Vagina (tissue), 2 donors: ENCODE measurements around the gene CDH4. TPM values are rescaled to one million over a fixed set of nuclear protein-coding genes. Genes with fewer than 3 reads are reported as not detected.

Source experiments
- DNase-seq, 2 donors: peaks; one replicate each; pipeline ENCODE4 v3.0.0-alpha.2; 2017; ENCODE audit errors: extremely low spot score in 2 of 2
- H3K27ac ChIP-seq: fragments of 200-600 bp; sonication (generic); one replicate; pipeline ENCODE4 v1.5.1; 2019
- H3K27me3 ChIP-seq: fragments of 200-600 bp; sonication (generic); one replicate; pipeline ENCODE4 v1.5.1; 2019
- H3K36me3 ChIP-seq, 2 donors: fragments of 200-600 bp; sonication (generic); one replicate each; pipeline ENCODE4 v1.5.1; 2017 to 2019
- H3K4me1 ChIP-seq: fragments of 200-600 bp; sonication (generic); one replicate; pipeline ENCODE4 v1.5.1; 2019
- H3K4me3 ChIP-seq, 2 donors: fragments of 200-600 bp; sonication (generic); 1 replicate in 1 of 2; 2 replicates in 1 of 2; pipeline ENCODE4 v1.5.1; 2016 to 2019
- H3K9me3 ChIP-seq: fragments of 200-600 bp; sonication (generic); one replicate; pipeline ENCODE4 v1.5.1; 2019
- CTCF ChIP-seq, 3 experiments: fragments of 450-650 bp in 2 of 3; fragments of 200-600 bp in 1 of 3; sonication (generic) in 1 of 3; IDR thresholded peaks; one replicate each; pipeline ENCODE4 v1.5.1; 2017 to 2019; ENCODE audit warnings: antibody characterized with exemption in 3 of 3, mild to moderate bottlenecking in 2 of 3, moderate library complexity in 2 of 3
- POLR2A ChIP-seq, 2 donors: fragments of 450-650 bp; IDR thresholded peaks; one replicate each; pipeline ENCODE4 v1.6.1; 2017; ENCODE audit warnings: antibody characterized with exemption in 2 of 2, mild to moderate bottlenecking in 2 of 2, moderate library complexity in 2 of 2
- POLR2AphosphoS5 ChIP-seq, 2 donors: sonication (generic); formaldehyde crosslinking; IDR thresholded peaks; one replicate each; pipeline ENCODE4 v1.9.0; 2017; ENCODE audit warnings: antibody characterized with exemption in 2 of 2, mild to moderate bottlenecking in 2 of 2, low read depth in 1 of 2; ENCODE audit not compliant: insufficient read depth in 1 of 2
- intact Hi-C: fragments of 100-400 bp; cut with DNase I; formaldehyde crosslinking; loops from one replicate; pipeline ENCODE4 v1.15.1; 2023
- total RNA-seq: library from RNA; depleted of rRNA; stranded (reverse); fragments of >200 nt; gene quantifications from one replicate; pipeline ENCODE4 v1.2.3, GENCODE V29; 2016

The CDH4 gene
- total RNA-seq, 1 donor from 2014 or later: 0.25 TPM

GRCh38 chr20:61369731-61370520, 117.9 kb downstream of the CDH4 start:
- H3K27me3 ChIP-seq: no peaks in the 10 kb centered on the region
- no peak for TF ChIP-seq POLR2A (IDR thresholded peaks at IDR 0.05)
- TF ChIP-seq POLR2AphosphoS5 (IDR thresholded peaks at IDR 0.05; ENCODE audit: insufficient read depth in 1 of 2, low read depth in 1 of 2): no peak
- TF ChIP-seq CTCF (IDR thresholded peaks at IDR 0.05): no peak
- DNase-seq: no peak
- intact Hi-C loops: no loop called here
- H3K4me3 ChIP-seq: no peak overlapping the region
- no peak overlapping the region for H3K27ac ChIP-seq
- no peaks in the 10 kb centered on the region for H3K4me1 ChIP-seq
- no peaks in the 10 kb centered on the region for H3K9me3 ChIP-seq
- no peaks in the 10 kb centered on the region for H3K36me3 ChIP-seq

- no peaks in the 10 kb centered on the region for H3K27me3 ChIP-seq
- no peaks in the 10 kb centered on the region for H3K36me3 ChIP-seq
- no peak overlapping the region for H3K27ac ChIP-seq
- no peaks in the 10 kb centered on the region for H3K4me1 ChIP-seq
- intact Hi-C loops: no loop called here
- TF ChIP-seq CTCF (IDR thresholded peaks at IDR 0.05): no peak
- no peak for TF ChIP-seq POLR2A (IDR thresholded peaks at IDR 0.05)
- no peak for TF ChIP-seq POLR2AphosphoS5 (IDR thresholded peaks at IDR 0.05; ENCODE audit: insufficient read depth in 1 of 2, low read depth in 1 of 2)
- no peak overlapping the region for H3K4me3 ChIP-seq
- H3K9me3 ChIP-seq: no peaks in the 10 kb centered on the region
- DNase-seq: no peak
Observed at GRCh38 chr20:61370841-61371303, 118.8 kb downstream of the CDH4 start.

GRCh38 chr20:61371501-61372136, 119.6 kb downstream of the CDH4 start:
- H3K27ac ChIP-seq: no peak overlapping the region
- no peak for DNase-seq
- H3K4me3 ChIP-seq: no peak overlapping the region
- intact Hi-C loops: no loop called here
- no peaks in the 10 kb centered on the region for H3K9me3 ChIP-seq
- H3K4me1 ChIP-seq: no peaks in the 10 kb centered on the region
- TF ChIP-seq CTCF (IDR thresholded peaks at IDR 0.05): no peak
- TF ChIP-seq POLR2AphosphoS5 (IDR thresholded peaks at IDR 0.05; ENCODE audit: insufficient read depth in 1 of 2, low read depth in 1 of 2): no peak
- TF ChIP-seq POLR2A (IDR thresholded peaks at IDR 0.05): no peak
- H3K27me3 ChIP-seq: no peaks in the 10 kb centered on the region
- no peaks in the 10 kb centered on the region for H3K36me3 ChIP-seq

- TF ChIP-seq POLR2AphosphoS5 (IDR thresholded peaks at IDR 0.05; ENCODE audit: insufficient read depth in 1 of 2, low read depth in 1 of 2): no peak
- TF ChIP-seq POLR2A (IDR thresholded peaks at IDR 0.05): no peak
- no peak for TF ChIP-seq CTCF (IDR thresholded peaks at IDR 0.05)
- Histone ChIP-seq H3K27ac (no peak overlapping the region), H3K36me3 (no peaks in the 10 kb centered on the region), H3K4me1 (no peaks in the 10 kb centered on the region), H3K9me3 (no peaks in the 10 kb centered on the region), H3K4me3 (no peak overlapping the region), H3K27me3 (no peaks in the 10 kb centered on the region)
- no peak for DNase-seq
- intact Hi-C loops: no loop called here
Observed at GRCh38 chr20:61372137-61373054, 120.3 kb downstream of the CDH4 start.
